Measurements from ENCODE around the gene TMEM208.

Gene TMEM208

DNA sequence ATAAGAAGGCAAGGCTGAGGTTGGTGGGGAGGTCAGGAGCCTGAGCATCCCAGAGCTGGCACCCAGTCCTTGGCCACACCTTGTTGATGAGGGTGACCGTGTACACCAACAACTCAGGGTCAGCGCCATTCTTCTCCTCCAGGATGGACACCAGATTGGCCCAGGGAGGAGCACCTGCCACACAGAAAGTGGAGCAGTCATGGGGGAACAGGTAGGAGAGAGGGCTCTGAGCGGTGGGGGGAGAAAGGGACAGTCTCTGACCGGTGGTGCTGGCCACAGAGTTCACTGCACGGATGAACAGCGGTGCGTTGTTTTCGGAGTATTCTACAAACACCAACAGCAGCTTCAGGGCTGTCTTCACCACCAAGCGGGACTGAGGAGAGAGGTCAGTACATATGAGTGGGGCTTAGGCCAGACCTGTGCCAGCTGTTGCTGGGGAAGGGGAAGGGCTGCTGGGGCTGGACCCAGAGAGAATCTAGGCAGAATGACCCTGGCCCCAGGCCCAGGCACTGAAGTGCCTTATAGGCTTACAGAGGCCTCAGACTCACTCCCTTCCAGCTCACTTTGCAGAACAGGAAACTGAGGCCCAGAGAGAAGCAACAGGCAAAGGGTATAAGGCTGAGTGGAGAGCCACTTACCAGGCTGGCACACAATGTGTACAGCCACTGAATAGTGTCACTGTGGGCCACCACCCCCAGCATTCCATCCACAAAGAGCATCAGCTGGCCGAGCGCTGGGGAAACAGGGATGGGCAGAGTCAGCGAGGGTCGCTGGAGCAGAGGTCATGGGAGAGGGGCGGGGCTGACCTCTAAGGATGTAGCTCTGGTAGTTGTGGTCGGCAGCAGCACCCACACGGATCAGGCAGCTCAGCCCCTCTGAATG is 10.7 kb downstream of the TMEM208 start:
- no peak for DNase-seq

DNA sequence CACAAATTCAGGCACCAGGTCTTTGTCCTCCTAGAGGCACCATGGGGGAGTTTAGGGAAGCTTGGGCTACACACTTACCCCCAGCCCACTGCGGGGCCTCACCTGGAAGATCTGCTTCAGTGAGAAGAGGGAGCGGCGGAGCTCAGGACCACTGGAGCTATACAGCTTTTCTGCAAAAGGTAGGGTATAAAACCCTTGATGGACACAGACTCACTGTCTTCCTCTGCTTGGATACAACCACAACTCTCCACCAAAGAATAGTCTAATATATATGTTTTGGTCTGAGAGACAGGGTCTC is 11.3 kb downstream of the TMEM208 start:
- no peak for DNase-seq

DNA sequence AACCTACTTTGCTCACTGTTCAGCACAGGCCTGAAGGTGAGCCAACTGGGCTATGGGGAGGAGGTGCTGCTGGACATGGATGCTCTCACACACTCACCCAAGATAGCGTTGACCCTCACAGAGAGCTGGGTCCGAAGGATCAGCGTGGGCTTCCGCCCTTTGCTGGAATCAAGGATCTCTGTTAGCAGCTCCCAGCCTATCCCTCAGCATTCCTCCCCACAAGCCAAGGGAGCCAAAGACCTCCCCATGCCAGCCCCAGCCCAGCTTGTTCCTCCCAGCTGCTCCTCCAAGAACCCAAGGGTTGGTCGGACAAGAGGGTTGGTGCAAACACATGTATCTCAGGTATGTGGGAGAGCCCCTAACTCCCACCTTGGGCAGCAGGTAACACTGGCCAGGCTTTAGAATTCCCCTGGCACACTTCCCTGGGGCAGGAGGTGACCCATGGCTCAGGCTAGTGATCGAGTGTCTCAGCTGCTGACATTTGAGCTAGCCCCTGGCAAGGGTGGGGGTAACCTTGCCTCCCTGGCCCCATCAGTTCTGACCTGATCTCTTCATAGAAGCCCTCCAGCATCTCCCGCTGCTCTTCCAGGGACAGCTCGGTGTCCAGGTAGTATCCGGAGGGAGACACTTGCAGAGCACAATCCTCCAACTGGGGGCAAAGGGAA is 12.0 kb downstream of the TMEM208 start:
- no peak for DNase-seq

DNA sequence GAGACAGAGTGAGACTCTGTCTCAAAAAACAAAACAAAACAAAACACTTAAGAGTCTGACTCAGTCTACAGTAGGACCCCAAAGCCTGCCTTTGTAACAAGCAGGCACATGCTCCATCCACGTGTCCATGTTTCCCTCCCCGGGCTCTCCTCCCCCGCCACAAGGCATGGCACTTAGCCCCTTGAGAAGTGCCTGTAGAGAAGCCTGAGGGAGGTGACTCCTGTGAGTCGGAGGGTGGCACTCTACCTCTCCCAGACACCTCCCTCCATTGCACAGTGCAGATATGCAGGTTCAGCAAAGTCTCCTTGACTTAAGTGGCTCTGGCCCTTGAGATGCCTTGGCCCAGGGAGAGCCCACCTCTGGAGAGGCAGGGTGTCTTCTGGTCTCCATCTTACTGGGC is 13.6 kb downstream of the TMEM208 start:
- DNase-seq: no peak

DNA sequence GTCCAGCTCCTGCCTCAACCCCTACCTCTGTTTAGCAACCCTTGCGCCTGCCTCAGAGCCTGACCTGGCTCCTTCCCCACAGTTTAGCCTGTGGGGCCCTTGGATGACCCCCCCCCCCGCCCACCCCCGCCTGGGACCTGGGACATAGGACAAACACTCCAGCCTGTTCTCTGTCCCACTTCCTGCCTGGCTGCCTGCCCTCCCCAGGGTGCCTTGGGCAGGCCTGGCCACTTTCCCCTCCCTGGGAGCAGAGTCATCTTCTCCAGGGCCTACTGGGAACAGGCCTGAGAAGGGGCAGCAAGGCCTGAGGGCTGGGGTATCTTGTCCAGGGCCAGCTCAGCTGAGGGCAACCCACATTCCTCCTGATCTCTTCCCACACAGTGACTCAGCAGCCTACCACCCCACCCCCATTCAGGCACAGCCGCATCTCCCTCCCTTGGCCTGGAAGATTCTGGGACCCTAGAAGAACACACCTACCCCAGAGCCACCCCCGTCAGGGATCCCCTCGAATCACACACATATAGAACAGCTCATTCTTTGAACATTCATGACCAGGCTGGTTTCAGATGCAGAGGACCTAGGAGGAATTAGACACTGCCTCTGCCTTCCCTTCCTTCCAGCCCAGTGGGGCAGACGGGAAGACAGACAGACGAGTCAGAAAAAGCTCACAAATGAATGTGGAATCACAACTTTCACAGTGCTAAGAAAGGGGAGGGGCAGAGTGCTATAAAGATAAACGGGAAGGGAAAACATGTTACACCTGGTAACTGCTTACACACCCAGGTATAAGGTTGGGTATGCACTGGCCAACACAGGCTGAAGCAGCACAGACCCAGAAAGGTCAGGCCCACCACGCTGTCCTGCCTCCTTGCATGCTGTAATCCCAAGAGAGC is 14.3 kb downstream of the TMEM208 start:
- DNase-seq: no peak

DNA sequence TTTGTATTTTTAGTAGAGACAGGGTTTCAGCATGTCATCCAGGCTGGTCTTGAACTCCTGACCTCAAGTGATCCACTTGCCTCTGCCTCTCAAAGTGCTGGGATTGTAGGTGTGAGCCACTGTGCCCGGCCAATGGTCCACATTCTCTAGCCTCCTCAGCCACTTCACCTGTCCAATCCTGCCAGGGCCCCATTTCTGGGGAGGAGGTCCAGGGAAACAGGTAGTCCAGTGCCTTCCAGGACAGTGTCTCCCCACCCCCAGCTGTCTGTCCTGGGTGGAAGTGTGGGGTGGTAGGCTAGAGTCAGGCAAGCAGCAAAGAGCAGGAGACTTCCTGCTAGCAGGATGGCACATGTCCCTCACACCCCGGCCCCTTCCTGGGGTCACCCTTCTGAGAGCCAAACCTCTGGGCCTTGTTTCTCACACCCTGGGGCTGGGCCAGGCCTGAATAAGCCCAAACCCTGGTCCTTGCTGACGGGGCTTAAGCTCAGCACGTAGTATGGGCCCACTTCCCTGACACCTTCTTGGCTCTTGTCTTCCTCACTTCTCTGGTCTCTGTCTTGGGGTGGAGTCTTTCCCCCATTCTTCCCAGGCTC is 15.3 kb downstream of the TMEM208 start:
- no peak for DNase-seq

DNA sequence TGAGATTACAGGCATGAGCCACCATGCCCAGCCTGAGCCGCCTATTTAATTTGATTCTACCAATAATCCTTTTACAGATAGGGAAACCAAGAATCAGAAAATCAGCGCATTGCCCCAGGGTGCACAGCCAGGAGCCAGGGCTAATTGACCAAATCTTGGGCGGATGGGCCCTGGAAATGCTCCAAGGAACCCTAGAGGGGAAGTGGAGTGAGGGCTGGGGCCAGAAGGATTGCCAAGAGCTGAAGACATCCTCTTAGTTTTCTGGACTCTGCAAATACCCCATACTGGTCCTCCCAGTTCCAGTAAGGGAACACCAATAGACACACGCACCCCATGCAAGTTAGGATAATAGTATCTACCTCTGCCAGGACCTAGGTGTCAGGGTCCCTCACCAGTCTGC is 16.6 kb downstream of the TMEM208 start:
- no peak for DNase-seq

DNA sequence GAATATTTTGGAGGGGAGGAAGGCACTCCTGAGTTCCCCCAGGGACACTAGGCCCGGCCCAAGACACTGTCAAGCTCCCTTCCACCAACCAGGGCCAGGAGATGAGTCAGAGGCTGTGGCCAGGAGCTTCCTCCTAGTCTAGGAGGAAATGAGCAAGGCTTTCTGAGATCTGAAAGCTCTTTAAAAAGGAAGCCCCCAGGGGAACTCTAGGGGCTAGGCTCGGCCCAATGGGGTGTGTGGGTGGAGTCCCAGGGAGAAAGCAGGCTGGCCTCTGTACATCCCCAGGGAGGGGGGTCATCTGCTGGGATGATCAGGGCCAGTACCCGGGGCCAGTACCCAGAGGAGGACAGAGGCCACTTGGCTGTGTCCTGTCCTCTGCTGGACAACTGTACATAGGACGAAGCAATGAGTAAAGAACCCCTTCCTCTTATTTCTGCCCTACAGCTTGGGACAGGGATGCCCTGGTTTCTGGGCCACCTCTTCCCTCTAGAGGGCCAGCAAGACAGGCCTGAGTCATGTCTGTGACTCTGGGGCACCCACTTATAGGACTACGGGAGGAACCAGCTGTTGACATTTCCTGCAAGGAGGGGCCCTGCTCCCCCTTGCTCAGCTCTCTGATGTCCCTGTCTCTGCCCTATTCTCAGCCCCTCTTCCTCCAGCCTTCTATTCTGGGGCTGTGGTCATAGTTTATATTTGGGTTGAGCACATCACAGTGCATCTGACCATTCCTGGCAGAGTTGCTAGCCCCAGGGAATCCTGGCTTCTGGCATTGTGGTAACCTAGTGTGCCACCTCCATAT is 17.7 kb downstream of the TMEM208 start:
- peak; percentile 86 for DNase-seq

DNA sequence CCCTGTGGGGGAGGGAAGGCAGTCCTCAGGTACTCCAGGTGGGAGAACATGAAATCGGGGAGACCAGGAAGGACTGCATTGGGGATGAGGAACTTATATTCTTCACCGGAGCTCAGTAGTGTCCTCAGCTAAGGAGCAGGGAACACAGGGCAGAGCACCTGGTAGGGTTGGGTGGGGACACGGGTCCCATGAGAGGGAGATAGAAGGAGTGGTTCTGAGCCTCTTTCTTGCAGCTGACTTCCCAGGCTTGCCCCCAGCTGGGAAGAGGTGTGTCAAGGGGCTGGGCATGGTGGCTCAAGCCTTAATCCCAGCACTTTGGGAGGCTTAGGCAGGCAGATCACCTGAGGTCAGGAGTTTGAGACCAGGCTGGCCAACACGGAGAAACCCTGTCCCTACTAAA is 18.3 kb downstream of the TMEM208 start:
- DNase-seq: no peak

DNA sequence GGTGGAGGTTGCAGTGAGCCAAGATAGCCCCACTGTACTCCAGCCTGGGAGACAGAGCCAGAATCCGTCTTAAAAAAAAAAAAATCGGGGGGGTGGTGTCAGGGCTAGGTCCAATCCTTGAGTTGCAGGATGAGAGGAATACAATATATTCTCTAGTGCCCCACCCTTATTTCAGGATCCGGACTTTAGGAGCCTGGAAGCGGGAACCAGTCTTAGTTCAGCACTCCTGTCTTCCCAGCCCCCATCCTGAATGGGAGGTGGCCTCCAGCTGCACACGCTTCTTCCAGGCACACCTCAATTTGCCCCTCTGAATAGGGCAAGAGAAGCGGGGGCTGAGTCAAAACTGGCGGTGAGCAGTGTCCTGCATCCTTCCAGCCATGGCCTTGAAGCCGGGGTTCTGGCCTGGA is 18.7 kb downstream of the TMEM208 start:
- no peak for DNase-seq

DNA sequence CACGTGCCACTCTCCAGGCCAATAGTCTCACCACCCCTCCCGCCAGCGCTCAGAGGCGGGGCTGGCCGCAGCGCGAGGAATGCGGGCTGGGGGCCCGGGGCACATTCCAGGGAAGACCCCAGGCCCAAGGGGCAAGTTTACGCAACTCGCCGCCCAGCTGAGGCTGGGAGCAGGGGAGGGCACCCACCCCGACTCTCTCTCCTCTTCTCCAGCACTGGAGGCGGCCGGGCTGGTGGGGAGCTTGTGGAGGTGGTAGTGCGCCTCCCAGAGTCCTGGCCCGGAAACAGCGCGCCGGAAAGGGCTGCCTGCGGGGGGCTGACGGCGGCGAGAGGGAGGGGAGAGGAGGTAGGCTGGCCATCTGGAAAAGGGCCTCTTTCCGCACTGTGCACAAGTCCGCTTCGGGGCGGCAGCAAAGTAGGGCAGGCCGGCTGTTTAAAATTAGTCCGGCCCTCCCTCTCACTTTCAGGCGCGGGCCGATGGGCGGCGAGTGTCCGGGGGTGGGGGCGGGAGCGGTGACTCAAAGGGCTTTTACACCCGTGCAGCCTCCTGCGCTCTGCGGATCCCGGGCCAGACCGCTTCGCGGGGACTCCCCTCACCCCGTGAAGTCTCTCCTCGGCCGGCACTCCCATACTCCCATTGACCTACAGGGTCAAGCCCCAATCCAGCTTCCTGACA is 19.3 kb downstream of the TMEM208 start:
- DNase-seq: peak; percentile 61

DNA sequence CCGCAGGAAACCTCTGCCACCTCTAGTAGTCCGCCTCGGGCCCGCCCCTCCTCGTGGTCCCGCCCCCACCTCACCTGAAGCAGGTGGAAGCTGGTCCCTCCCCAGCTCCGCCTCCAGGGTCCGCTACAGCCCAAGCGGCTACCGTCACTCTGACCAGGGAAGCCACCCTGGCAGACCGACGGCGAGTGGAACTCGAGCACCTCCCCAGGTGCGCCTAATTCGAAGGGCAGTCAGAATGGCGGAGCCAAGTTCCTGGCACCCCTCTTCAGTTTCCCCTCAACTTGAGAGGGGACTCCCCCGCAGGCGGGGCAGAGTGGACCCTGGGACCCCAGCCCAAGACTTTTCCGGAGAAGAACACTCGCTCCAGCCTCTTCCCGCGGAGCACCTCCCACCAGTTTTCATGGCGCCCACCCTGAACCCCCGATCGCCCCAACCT is 19.8 kb downstream of the TMEM208 start:
- no peak for DNase-seq

DNA sequence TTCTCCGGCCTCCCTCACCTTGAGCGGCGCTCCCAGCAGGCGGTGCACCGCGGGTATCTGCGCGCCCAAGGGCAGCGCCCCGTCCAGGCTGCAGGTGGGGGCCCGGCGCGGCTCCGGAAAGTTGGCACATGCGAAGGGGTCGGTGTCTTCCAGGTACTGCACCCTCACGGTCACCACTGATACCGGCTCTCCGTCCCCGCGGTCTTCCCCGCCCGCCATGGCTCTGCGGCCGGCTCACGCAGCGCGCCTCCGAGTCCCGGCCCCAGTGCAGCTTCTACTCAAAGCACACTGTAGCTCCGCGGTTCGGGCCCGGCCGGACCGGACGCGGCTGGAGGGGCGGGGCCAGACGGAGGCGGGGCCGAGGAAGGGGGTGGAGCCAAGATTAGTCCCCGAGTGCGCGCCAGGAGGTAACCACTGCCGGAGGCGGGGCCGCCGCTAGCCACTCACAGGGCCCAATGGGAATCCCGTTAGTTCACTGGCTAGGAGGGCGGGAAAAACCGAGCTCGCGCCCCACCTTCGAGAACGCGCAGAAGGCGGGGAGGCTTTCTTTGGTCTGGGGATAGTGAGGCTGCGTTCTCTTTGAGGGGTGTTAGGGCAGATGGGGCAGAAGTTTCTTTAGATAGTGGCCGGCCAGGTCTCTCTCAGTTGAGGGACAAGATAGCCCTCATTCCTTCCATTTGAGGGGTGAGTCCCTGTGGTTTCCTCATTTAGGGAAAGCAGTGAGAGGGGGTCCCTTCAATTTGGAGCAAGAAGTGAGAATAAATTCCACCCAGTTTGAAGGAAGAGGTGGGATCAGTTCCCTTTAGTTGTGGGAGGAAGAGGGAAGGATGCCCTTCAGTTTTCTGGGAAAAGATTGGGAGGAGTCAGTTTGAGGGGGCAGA is 20.5 kb downstream of the TMEM208 start, which contains the start of gene FHOD1:
Gene FHOD1 (minus strand): TSS at position 290 of the 881 bp plus-strand sequence. CDS start 71 bp downstream, at position 219.
- DNase-seq: peak; percentile 88

DNA sequence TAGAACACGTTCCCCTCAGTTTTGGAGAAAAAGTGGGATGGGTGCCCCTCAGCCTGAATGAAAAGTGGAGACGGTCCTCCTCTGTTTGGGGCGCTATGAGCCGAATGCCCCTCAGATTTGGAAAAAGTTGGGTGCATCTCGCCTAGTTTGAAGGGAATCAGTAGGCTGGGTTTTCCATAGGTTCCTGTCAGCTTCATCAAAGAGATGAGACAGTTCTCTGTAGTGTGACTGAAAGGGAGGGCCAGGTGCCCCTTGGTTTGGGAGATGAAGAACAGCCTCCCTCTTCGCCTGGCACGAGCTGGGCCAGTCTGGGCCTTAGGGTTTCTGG is 21.1 kb downstream of the TMEM208 start:
- no peak for DNase-seq

DNA sequence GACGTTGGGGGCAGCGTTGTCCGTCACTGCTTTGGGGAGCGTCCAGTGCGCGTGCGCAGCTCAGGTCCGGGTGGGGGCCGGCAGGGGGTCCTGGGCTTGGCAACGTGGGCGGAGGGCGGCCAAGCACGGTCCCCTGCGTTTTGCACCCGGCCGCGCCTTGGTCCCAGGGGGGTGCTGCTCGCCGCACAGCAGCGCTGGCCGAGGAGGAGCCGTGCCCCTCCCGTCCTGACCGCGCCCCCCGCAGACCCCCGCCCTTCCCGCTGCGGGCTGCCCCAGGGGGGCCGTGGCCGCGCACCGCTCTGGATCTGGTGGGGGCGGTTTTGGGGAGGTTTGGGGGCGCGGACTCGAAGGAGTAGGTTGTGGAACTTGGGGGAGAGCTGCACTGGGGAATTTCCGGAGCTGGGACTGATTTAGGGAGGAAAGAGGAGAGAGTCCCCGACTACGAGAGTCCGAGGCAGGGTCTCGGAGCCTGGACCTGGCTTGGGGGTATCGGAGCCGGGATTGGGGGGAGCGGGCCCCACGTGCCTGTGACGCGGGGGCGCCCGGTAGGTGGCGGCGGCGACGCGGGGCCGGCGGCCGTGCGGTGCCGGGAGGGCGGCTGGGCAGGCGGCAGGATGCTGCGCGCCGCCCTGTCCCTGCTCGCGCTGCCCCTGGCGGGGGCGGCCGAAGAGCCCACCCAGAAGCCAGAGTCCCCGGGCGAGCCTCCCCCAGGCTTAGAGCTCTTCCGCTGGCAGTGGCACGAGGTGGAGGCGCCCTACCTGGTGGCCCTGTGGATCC is 21.7 kb downstream of the TMEM208 start, which contains the start of gene SLC9A5:
Gene SLC9A5 (plus strand): TSS at position 579 of the 777 bp plus-strand sequence. CDS start 36 bp downstream, at position 615.
- no peak for DNase-seq

DNA sequence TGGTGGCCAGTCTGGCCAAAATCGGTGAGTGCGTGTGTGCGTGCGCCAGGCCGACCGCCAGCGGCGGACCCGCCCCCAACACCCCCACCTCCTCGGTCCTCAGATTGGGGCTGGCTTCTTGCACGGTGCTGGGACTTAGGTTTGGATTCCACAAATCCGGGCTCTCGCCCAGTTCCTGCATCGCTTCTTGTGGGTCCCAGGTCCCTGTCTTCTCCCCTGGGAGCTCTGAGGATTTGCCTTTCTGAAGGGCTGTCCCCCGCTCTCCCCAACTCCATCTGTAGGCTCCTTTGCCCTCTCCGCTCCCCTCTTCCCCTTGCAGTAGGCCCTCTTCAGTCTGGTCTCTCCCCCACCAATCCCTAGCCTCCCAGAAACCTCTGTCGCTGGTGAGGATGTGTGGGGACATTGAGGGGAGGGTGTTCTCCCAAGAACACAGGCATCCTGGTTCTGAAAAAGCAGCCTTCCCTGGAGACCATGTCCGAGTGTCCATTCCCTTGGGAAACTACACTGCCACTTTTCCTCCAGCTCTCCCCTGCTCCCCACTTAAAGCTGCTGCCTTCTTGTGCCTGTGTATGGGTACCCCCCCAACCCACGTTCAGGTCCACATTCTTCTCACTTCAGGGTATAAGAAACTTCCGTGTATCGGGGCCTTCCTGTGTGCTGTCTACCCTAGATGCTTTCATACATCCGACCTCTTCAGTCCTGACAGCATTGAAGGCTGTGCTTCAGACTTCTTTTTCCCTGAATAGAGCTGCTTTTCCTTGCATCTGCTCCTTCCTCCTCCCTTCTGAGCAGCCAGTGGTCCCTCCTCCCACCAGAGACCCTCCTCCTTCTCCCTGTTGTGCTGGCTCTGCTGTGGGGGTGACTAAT is 22.5 kb downstream of the TMEM208 start:
- DNase-seq: no peak

DNA sequence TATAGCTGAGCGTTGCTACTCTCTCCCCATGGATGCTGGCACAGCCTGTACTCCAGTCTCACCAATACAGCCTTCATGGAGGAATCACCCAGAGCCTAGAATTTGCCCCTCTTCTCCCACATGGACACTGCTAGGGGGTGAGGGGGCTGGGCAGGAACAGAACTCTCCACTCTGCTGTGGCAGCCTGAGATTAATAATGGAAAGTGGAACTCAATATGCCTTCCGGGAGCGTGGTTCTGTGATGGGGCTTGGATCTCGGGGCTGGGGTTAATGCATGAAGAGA is 23.1 kb downstream of the TMEM208 start:
- DNase-seq: no peak

DNA sequence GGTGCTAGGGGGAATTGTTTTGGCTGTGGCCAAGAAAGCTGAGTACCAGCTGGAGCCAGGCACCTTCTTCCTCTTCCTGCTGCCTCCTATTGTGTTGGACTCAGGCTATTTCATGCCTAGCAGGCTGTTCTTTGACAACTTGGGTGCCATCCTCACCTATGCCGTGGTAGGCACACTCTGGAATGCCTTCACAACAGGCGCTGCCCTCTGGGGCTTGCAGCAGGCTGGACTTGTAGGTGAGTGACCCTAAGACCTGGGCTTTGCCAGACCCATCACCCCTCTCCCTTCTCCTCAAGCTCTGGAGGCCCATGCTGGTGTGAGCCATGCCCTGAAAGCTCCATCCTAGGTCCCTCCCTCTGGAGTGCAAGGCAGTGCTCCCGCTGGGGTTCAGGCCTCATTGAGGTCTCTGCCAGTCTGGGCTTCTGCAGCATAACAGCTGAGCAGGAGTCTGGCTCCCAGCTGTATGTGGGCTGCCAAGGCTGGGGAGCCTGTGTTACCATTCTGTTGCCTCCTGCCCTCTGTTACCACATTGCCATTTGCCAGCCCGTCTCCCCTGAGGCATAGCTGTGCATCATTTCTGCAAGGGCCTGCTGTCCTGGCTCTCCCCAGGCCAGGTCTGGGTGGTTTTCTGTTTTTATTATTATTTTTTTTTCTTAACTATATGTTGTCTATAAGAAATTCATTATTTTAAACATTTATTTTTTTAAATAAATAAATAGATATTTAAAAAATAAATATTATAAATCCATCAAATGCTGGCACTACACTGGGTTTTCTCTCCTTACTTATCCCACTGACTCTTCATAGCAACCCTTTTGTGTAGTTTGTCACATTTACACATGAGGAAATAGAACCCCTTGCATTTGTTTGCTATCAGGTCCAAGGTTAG is 25.9 kb downstream of the TMEM208 start:
- DNase-seq: no peak
